Neutrophil (primary cell): Measurements from ENCODE around the gene PPP2R5C.

Experiments
- H3K27ac ChIP-seq: fragments of 200-600 bp; sonication (generic); 2 replicates; pipeline ENCODE4 v1.5.1; 2016; ENCODE audit warnings: mild to moderate bottlenecking, moderate library complexity
- H3K27me3 ChIP-seq: fragments of 200-600 bp; sonication (generic); 2 replicates; pipeline ENCODE4 v1.6.0; 2016; ENCODE audit warnings: mild to moderate bottlenecking
- H3K36me3 ChIP-seq: fragments of 200-600 bp; sonication (generic); 2 replicates; pipeline ENCODE4 v1.5.1; 2017
- H3K4me1 ChIP-seq, 2 experiments: fragments of 200-600 bp in 1 of 2; sonication (generic) in 1 of 2; 1 replicate in 1 of 2; 2 replicates in 1 of 2; pipeline versions ENCODE4 v1.5.1 to v1.6.1; 2013 to 2016; ENCODE audit warnings: low read depth in 1 of 2, low read length in 1 of 2, mild to moderate bottlenecking in 1 of 2, moderate library complexity in 1 of 2; ENCODE audit not compliant: control insufficient read depth in 1 of 2, insufficient read depth in 1 of 2
- H3K4me3 ChIP-seq, 2 experiments: fragments of 200-600 bp in 1 of 2; sonication (generic) in 1 of 2; 1 replicate in 1 of 2; 2 replicates in 1 of 2; pipeline ENCODE4 v1.5.1; 2013 to 2016; ENCODE audit warnings: low read depth in 1 of 2, low read length in 1 of 2, mild to moderate bottlenecking in 1 of 2, moderate library complexity in 1 of 2
- H3K9me3 ChIP-seq: fragments of 200-600 bp; sonication (generic); 2 replicates; pipeline ENCODE4 v1.5.1; 2016
- CTCF ChIP-seq: fragments of 200-600 bp; sonication (generic); IDR thresholded peaks from 2 replicates; pipeline ENCODE4 v1.5.1; 2016; ENCODE audit warnings: antibody characterized with exemption

The PPP2R5C gene

GRCh38 chr14:101925152-101925551 is 163.6 kb downstream of the PPP2R5C start:
- no peak for TF ChIP-seq CTCF
- Histone ChIP-seq H3K27ac (no peak overlapping the region), H3K9me3 (no peaks in the 10 kb centered on the region), H3K36me3 (peaks cover 59% of the 10 kb centered on the region), H3K4me3 (no peak overlapping the region), H3K4me1 (no peaks in the 10 kb centered on the region), H3K27me3 (no peaks in the 10 kb centered on the region)

GRCh38 chr14:101926085-101926484 is 164.6 kb downstream of the PPP2R5C start:
- no peaks in the 10 kb centered on the region for H3K9me3 ChIP-seq
- peaks cover 51% of the 10 kb centered on the region for H3K36me3 ChIP-seq
- no peaks in the 10 kb centered on the region for H3K27me3 ChIP-seq
- no peak overlapping the region for H3K4me3 ChIP-seq
- no peak overlapping the region for H3K27ac ChIP-seq
- TF ChIP-seq CTCF = no peak
- H3K4me1 ChIP-seq = no peaks in the 10 kb centered on the region

GRCh38 chr14:101926620-101927019 is 165.1 kb downstream of the PPP2R5C start:
- Histone ChIP-seq H3K4me3 (no peak overlapping the region), H3K27ac (no peak overlapping the region), H3K36me3 (peaks cover 46% of the 10 kb centered on the region), H3K9me3 (no peaks in the 10 kb centered on the region), H3K4me1 (no peaks in the 10 kb centered on the region), H3K27me3 (no peaks in the 10 kb centered on the region)
- no peak for TF ChIP-seq CTCF

GRCh38 chr14:101927859-101928258 is 166.3 kb downstream of the PPP2R5C start:
- Histone ChIP-seq H3K27me3 (no peaks in the 10 kb centered on the region), H3K36me3 (peaks cover 38% of the 10 kb centered on the region), H3K4me1 (no peaks in the 10 kb centered on the region), H3K9me3 (no peaks in the 10 kb centered on the region), H3K4me3 (no peak overlapping the region), H3K27ac (no peak overlapping the region)
- TF ChIP-seq CTCF = no peak

GRCh38 chr14:101928415-101928841 is 166.9 kb downstream of the PPP2R5C start:
- TF ChIP-seq CTCF = no peak
- Histone ChIP-seq H3K27ac (no peak overlapping the region), H3K4me3 (no peak overlapping the region)

GRCh38 chr14:101929096-101929495 is 167.6 kb downstream of the PPP2R5C start:
- no peak overlapping the region for H3K4me3 ChIP-seq
- no peak overlapping the region for H3K27ac ChIP-seq
- H3K27me3 ChIP-seq = no peaks in the 10 kb centered on the region
- H3K4me1 ChIP-seq = no peaks in the 10 kb centered on the region
- H3K9me3 ChIP-seq = no peaks in the 10 kb centered on the region
- H3K36me3 ChIP-seq = peaks cover 32% of the 10 kb centered on the region
- no peak for TF ChIP-seq CTCF

More at GRCh38 chr14:101928415-101928841, 166.9 kb downstream of the PPP2R5C start:
- no peaks in the 10 kb centered on the region for H3K4me1 ChIP-seq
- no peaks in the 10 kb centered on the region for H3K27me3 ChIP-seq
- H3K9me3 ChIP-seq = no peaks in the 10 kb centered on the region
- H3K36me3 ChIP-seq = peaks cover 34% of the 10 kb centered on the region
